Hindlimb muscle (tissue), 1 donor: ENCODE data around the gene IL22RA2. TPM values are rescaled to one million over a fixed set of nuclear protein-coding genes. Genes with fewer than 3 reads are reported as not detected.

Experiments used
- DNase-seq: peaks from one replicate; pipeline ENCODE4 v3.0.0-alpha.2; 2013
- polyA plus RNA-seq: library from polyadenylated mRNA; unstranded; fragments of 120-200 nt; gene quantifications from one replicate; pipeline ENCODE4 v1.2.1, GENCODE V29; 2013; ENCODE audit not compliant: insufficient read length

IL22RA2 gene
- polyA plus RNA-seq, 1 donor, result not detected

DNA sequence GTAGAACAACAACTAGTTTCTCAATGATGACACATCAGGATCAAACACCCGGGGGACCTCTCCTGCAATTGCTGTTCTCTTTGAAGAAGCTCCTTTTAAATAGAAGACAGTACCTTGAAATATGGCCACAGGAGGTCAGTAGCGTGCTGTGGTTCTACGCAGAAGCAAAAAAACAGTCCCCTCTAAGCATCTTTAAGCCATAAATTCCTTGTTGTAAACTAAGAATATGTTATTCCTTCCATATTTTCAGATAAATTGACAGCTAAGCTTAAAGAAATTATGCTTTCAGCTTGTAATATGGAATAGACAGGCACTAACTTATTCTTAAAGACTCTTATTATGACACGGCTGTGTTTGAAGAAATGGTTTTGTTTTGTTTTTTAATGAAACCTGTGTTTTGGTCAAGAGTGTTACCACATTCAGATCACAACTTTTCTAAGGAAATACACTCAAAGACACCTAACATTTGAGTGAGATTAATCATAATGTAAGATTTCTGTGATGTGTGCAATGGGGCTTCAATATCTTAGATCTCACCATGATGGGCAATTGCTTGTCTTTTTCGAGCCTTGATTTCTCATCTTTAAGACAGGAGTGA is 78.9 kb downstream of the IL22RA2 start:
- DNase-seq, result peak; percentile 40

Other genes with a start within 250 kb of the IL22RA2 start
- 40.5 TPM for gene IL20RA, start 128.7 kb downstream of the IL22RA2 start, polyA plus RNA-seq
- 48.9 TPM for gene IFNGR1, start 45.7 kb upstream of the IL22RA2 start, polyA plus RNA-seq